A673 (cell line): ENCODE results near the gene ADARB2.

Experiments
- EZH2 ChIP-seq: fragments of 200-600 bp; sonication (generic); IDR thresholded peaks from 2 replicates; pipeline ENCODE4 v1.6.1; 2017; ENCODE audit warnings: borderline replicate concordance, low read depth, mild to moderate bottlenecking, mixed read lengths, antibody characterized with exemption, low read length; ENCODE audit not compliant: poor library complexity, severe bottlenecking
- TF ChIP-seq, protein P1 (sequence below): fragments of 300-800, 200-600 bp; sonication (generic); conservative IDR thresholded peaks from 2 replicates; pipeline ENCODE4 v1.5.1; 2017; ENCODE audit warnings: low read depth, mild to moderate bottlenecking, antibody characterized with exemption, low read length, moderate library complexity, mixed read lengths

DNA sequence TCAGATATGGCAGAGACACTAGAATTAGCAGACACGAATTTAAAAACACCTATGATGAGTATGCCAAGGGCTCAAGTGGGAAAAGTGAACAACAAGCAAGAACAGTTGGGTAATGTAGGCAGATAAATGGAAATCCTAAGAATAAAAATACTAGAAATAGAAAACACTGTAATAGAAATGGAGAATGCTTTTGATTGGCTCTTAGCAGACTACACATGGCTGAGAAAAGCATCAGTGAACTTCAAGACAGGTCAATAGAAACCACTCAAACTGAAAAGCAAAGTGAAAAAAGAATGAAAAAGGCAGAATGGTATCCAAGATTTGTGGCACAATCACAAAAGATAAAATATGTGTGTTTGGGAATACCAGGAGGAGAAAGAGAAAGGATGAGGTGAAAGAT, 598.8 kb downstream of the ADARB2 start:
- TF ChIP-seq, protein P1, sequence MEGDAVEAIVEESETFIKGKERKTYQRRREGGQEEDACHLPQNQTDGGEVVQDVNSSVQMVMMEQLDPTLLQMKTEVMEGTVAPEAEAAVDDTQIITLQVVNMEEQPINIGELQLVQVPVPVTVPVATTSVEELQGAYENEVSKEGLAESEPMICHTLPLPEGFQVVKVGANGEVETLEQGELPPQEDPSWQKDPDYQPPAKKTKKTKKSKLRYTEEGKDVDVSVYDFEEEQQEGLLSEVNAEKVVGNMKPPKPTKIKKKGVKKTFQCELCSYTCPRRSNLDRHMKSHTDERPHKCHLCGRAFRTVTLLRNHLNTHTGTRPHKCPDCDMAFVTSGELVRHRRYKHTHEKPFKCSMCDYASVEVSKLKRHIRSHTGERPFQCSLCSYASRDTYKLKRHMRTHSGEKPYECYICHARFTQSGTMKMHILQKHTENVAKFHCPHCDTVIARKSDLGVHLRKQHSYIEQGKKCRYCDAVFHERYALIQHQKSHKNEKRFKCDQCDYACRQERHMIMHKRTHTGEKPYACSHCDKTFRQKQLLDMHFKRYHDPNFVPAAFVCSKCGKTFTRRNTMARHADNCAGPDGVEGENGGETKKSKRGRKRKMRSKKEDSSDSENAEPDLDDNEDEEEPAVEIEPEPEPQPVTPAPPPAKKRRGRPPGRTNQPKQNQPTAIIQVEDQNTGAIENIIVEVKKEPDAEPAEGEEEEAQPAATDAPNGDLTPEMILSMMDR: no peak
- TF ChIP-seq EZH2: no peak
